ENCODE data around the gene SLC25A13.

SLC25A13 gene

GRCh38 chr7:96084881-96085553, 236.9 kb downstream of the SLC25A13 start:
- no peak for DNase-seq

- peak; percentile 40 for DNase-seq
Measured at GRCh38 chr7:96080027-96080426, 241.9 kb downstream of the SLC25A13 start.

GRCh38 chr7:96076350-96076707, 245.6 kb downstream of the SLC25A13 start:
- no peak for DNase-seq

- peak; percentile 80 for DNase-seq
Measured at GRCh38 chr7:96075510-96076349, 246.2 kb downstream of the SLC25A13 start.

GRCh38 chr7:96074871-96075270, 247.0 kb downstream of the SLC25A13 start:
- no peak for DNase-seq
